ENCODE data around the gene ADA.
"Not testable (repeated sequence)": the region's sequence is repeated elsewhere in the genome, so short reads cannot be mapped to it uniquely, and the experiment has no call there.

Gene ADA

DNA sequence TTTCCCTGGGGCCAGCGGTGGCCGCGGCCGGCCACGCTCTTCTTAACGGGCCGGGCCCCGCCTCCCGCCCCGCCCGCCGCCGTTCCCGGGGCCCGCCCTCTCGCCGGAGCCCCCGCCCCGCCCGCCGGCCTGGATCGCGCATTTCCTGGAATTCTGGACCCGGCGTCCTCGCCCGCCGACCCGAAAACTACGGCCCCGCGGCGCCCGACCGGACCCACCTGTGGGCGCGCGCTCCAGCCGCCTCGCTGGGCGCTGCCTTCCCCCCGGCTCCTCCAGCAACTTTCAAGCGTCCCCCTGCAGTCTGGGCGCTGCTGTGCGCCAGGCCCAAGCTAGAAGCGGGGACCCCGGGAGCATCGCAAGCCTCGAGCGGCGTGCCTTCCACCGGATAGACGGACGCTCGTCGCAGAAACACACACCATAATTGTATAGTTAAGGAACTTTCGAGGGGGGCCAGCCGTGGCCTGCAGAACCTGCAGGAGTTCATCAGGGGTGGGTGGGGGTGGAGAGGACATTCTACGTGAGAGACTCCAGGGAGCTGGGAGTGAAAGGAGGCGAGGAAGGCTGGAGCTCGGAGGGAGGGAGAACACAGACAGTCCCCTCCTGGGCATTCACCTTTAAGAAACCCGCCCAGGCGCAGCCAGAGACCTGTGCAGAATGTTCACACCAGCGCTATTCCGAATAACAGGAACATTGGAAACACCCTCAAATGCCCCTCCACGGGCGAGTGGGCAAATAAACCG, at the start of gene ADA:
Gene ADA (minus strand): TSS at position 16 of the 740 bp plus-strand sequence. CDS start 92 bp downstream, outside the sequence.
- no peak for DNase-seq (ENCODE audit: low read depth)

DNA sequence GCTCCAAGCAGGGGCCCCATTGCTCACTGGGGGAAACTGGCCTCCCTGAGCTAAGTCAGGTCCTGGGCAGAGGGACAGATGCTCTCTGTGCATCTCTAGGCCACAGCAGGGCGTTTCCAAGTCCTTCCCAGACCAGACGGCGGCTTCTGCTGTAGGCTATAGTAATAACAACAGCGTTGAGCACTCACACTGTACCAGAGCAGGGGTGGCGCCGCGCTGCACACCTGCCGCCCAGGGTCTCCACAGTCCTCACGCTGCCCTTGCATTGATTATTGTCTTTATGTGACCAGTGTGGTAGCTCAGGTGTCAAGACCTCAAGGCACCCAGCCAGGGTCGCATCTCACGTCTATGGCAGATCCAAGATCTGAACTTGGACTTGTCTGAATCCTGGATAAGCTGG, 48.8 kb upstream of the ADA start:
- no peak for DNase-seq (ENCODE audit: low read depth)

GRCh38 chr20:44698351-44698750, 46.9 kb upstream of the ADA start:
- DNase-seq (ENCODE audit: low read depth), result no peak

- not testable (repeated sequence) for DNase-seq (ENCODE audit: low read depth)
Measured at GRCh38 chr20:44697041-44697440, 45.5 kb upstream of the ADA start.

DNA sequence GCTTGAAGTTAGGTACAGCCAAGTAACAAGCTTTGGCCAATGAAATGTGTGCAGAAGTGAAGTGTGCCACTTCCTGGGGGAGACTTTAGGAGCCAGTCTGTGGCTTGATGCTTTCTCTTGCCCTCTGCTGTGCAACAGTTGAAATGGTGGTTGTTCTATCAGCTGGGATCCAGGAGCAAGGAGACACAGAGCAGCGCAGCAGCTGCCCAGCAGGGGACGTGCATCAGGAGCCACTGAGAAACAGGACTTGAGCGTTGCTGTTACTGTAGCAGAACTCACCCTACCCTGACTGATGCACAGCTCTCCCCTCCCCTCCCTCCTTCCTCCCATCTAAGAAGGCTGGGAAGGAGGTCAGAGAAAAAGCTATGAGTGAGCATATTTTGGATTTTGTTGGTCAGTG, 44.8 kb upstream of the ADA start:
- DNase-seq (ENCODE audit: low read depth), result no peak

- DNase-seq (ENCODE audit: low read depth), result no peak
Measured at GRCh38 chr20:44695674-44696300, 44.3 kb upstream of the ADA start.

- DNase-seq (ENCODE audit: low read depth), result no peak
Measured at GRCh38 chr20:44695295-44695673, 43.8 kb upstream of the ADA start.

- DNase-seq (ENCODE audit: low read depth), result no peak
Measured at GRCh38 chr20:44694159-44694558, 42.7 kb upstream of the ADA start.

DNA sequence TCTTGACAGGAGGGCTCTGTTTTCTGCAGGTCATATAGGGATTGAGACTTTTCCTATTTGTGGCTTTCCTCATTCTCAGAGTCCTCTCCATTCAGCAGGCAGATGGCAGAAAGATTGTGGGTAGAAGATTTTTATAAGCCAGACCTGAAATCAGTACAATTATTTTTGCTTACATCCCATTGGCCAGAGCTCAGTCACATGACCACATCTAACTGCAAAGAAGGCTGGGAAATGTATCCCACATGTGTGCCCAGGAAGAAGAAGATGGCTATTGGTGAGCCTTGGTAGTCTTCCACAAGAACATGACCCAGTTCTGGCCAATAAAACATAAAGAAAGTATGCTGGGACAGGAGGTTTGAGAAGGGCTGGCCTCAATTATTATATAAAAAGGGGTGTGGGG, 42.1 kb upstream of the ADA start:
- DNase-seq (ENCODE audit: low read depth), result no peak

DNA sequence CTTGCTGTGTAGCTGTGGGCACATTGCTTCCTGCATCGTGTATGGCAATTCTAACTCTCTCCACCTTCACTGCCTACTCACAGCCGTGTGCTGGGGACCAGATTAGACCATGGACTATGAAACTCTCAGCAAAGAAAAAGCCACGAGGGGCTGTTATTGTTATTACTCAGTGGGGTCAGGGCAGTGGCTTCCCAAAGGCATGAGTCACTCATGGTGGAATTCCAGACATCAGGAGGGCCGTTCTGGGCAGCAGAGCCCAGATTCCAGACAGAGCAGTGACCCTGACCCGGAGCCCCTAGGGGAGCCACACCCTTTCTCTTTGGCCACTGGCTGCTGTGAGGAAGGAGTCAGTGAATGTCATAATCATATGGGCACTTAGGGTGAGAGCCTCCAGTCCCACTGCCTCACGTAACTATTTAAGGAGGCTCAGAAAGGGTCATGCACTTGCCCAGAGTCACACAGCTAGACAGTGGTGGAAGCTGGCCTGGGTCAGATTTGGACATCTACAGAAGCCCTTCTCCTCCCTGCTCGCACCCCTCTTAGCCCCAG, 41.5 kb upstream of the ADA start:
- peak; percentile 77 for DNase-seq (ENCODE audit: low read depth)

DNA sequence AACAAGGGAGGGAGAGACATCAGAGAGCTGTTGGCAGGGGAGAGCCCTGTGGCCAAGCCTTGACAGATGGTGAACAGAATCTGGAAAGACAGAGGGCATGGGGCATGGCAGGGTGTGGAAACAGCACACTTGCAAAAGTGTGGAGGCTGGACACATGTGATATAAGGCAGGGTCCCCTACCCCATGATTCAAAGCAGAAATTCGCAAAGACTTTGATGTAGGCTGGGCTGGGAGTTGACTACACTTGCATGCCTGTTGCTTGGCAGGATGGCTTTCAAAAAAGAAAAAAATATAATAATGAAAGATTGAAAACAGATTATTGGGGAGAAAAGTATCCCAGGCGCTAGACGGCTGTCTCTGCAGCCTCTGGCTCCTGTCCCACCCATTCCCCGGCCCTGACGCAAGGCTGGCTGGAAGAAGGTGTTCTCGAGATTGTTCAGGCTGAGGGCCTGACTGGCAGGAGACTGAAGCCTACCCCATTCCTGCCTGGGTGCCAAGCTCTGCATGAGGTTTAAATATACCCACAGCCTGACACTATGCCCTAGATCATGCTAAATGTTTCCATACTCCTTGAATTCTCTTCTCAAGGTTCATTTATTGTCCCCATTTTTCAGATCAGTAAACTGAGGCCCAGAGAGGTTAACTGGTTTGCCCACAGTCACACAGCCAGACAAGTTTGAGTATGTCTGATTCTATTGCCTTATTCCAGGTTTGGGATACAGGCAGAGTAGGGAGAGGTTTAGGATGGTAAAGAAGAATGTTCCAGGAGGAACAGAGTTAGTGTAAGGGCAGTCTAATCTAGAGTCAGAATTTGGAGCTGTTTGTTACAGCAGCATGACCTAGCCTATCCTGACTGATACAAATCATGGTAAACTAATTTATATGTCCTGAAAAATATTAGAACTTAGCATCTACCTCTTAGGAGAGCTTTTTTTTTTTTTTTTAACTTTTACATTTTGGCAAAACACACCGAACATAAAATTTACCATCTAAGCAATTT, 40.2 kb upstream of the ADA start:
- no peak for DNase-seq (ENCODE audit: low read depth)

GRCh38 chr20:44690781-44691423, 39.4 kb upstream of the ADA start:
- DNase-seq (ENCODE audit: low read depth), result no peak

- DNase-seq (ENCODE audit: low read depth), result no peak
Measured at GRCh38 chr20:44689809-44690208, 38.3 kb upstream of the ADA start.

DNA sequence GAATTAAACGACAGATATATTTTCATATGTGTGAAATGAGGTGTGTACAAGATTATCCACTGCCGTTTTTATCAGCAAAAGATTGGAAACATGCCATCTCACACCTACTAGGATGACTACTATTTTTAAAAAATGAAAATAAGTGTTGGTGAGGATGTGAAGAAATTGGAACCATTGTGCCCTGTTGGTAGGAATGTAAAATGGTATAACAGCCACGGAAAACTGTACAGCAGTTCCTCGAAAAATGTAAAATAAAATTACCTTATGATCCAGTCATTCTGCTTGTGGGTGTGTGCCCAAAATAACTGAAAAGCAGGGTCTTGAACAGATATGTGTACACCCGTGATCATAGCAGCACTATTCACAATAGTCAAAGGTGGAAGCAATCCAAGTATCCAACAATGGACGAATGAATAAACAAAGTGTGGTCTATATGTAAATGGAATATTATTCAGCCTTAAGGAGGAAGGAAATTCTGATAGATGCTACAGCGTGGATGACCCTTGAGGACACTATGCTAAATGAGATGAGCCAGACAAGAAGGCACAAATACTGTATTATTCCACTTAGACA, 36.6 kb upstream of the ADA start:
- no peak for DNase-seq (ENCODE audit: low read depth)

DNA sequence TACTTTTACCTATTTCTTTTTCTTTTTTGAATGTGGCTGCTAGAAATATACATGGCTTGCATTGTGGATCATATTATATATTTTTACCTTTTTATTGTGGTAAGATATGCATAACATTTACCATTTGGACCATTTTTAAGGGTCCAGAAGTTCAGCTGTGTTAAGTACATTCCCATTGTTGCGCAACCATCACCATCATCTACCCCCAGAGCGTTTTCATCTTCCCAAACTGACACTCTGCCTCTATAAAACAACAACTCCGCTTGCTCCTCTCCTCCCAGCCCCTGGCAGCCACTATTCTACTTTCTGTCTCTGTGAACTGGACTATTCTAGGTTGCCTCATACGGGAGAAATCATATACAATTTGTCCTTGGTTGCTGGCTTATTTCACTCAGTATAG, 35.4 kb upstream of the ADA start:
- no peak for DNase-seq (ENCODE audit: low read depth)

DNA sequence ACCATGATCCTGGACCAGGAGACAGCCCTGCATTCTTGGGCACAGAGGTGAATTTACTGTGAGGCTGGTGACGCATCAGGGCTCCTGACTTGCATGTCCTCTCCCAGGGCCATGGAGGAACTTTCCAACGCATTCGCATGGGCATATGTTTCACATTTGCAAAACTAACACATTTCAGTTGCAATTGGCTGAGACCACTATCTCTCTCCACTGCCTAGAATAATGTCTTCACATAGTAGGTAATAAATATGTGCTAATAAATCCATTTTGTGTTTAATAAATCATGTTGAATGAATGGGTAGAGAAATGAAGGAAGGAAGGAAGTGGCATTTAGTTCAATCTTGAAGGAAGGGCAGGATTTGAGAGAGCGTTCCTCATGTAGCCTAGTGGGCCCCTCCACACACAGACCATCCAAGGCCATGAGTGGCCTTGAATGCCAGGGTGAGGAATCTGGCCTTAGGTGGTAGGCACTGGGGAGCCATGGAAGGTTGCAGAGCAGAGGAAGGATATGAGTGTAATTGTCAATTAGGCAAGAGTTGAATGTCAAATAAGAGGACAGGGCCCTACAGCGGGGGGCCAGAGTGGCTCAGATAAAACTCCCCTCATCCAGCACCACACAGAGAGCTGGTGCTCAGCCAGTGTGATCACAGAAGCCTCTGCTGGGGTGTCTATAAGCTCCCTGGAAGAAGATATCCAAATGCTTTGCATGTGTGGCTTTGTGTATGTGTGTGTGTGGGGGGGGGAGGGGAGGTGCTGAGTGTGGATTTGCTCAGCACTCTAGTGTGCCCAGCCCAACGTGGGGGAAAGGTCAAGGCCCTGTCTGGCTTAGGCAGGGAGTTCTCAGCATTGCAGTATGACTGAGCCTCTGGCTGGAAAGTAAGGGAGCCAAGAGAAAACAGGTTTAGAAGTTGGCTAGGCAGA, 32.8 kb upstream of the ADA start:
- DNase-seq (ENCODE audit: low read depth), result no peak

GRCh38 chr20:44683263-44684046, 32.0 kb upstream of the ADA start:
- DNase-seq (ENCODE audit: low read depth), result no peak

DNA sequence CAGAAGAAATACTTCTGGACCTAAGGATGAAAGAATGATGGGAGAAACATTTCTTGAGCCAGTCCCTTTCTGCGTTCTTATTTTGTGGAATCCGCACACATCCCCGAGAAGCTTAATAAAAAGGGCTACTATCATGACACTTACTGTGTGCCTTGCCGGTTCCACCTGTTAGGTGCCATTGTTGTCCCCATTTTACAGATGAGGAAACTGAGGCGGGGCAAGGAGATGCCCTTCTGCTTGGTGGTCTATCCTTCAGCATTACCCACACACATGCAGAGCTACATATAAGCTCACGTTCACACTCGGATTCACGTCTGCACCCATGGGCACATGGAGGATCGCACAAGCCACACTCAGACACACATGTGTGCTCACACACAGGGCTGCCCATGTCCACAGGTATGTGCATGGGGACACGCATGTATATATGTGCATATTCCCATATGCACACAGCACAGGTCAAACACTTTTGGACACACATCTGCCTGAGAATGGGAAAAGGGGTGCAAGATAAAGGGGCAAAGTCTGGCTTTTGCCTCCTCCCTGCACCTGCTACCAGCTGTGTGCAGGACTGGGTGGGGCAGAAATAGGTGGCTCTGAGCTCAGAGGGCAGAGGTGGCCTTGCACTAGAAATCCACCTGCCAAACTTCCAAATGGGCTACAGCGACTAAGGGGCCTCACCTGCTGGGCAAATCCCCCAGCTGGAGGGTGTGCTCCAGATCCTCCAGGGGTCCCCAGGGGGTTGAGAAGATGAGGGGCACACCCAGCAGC, 30.5 kb upstream of the ADA start:
- DNase-seq (ENCODE audit: low read depth), result no peak
